HG02571 (cell line): ENCODE data around the gene CCDC136.
A peak's percentile ranks its signal among the peaks of the same experiment; 100 is the strongest.

Experiments
- ATAC-seq: cut with Tn5 transposase; IDR thresholded peaks from one replicate; pipeline ENCODE4 v1.9.1; 2021; ENCODE audit warnings: mild to moderate bottlenecking, moderate library complexity; ENCODE audit not compliant: unreplicated experiment

CCDC136 gene

DNA sequence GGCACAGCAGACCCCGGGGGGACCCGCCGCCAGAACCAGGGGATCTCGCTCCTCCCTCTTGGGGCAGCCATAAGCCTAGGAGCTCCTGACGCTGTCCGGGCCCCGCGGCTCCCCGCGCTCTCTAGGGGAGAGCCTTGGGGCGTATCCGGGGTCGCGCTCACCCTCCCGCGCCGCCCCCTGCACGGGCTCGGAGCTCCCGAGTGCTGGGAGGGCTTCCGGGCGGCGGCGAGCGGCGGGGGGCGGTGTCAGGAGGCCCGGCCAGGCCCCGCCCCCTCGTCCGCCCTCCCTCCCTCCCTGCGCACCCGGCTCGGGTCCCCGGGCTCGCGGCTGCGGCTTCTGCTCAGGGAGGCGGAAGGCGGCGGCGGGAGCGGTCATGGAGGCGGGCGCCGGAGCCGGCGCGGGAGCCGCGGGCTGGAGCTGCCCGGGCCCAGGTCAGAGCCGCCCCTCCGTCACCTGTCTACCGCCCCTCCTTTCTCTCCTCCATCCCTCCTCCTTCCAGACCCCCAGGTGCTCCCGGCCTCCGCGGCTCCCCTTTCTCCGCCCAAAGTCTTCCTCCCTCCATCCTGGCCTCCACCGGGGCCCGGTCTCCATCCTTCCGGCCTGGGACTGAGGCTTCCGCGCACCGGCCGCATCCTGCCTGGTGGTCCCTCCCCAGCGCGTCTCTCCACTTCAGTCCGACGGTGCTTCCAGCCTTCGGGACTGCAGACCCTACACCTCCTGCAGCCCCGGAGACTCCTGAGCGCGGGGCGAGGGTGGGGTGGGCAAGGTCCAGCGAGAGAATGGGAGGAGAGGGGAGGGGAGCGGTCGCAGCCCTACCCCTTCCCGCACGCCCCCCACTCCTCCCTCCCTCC is at the start of gene CCDC136:
Gene CCDC136, plus strand, starts transcription at position 848 of the 851 bp plus-strand sequence. CDS start 444 bp downstream, outside the sequence.
- ATAC-seq: peak; percentile 72

GRCh38 chr7:128742206-128742605 is 49.6 kb upstream of the CCDC136 start:
- no peak for ATAC-seq

GRCh38 chr7:128743112-128743772 is 48.5 kb upstream of the CCDC136 start:
- no peak for ATAC-seq

DNA sequence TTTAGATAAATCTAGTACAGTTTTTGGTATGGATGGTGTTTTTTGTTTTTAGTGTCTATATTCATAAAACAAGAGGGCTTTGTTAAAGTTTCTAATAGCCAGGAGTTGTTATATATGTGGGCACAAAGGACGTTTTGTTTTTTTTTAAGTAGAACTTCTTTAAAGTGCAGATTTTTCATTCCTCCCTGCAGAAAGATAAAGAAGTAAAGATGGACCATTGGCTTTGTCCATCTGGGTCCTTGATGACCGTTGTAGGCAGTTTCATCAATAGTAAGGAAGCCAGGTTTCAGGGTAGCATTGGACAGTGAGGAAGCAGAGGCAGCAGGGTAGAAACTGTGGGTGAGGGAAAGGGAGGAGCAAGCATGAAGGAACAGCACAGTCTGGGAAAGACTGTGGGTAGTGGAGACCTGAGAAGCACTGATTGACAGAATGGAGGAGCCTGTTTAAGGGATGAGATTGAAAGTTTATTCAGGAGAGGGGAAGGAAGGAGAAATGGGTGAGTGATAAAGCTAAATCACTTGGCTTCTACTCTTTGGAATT is 47.3 kb upstream of the CCDC136 start:
- ATAC-seq: no peak

GRCh38 chr7:128745706-128746105 is 46.1 kb upstream of the CCDC136 start:
- no peak for ATAC-seq

- no peak for ATAC-seq
These were observed 44.3 kb upstream of the CCDC136 start for GRCh38 chr7:128747327-128748079.

GRCh38 chr7:128752251-128752650 is 39.5 kb upstream of the CCDC136 start:
- ATAC-seq: no peak

DNA sequence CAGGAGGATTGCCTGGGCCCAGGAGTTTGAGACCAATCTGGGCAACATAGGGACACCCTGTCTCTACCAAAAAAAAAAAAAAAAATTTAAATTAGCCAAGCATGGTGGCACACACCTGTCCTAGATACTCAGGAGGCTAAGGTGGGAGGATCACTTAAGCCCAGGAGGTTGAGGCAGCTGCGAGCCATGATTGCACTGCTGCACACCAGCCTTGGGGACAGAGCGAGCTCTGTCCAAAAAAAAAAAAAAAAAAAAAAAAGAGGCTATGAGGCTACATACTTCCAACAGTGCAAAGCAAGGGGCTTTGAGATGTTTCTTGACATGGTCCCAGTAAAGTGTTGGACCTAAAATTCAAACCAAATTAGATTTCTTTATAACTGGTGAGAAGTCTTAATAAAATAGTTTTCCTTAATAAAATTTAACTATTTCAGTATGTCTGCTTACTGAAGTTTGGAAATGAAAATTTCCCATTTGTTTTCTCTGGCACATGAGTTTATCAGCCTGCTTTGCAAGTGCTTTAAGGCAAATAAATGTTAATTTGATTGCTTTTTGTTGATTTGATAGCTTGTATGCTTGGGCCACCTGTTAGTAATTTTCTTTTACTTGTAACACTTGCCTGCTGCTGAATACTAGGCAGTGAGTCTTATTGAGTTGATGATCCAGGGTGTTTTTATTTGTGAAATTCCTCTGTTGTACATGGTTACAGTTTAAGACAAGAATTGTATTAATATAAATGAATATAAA is 36.5 kb upstream of the CCDC136 start:
- no peak for ATAC-seq

GRCh38 chr7:128755819-128756476 is 35.8 kb upstream of the CCDC136 start:
- no peak for ATAC-seq

- no peak for ATAC-seq
These were observed 34.6 kb upstream of the CCDC136 start for GRCh38 chr7:128757203-128757602.

- ATAC-seq: no peak
These were observed 33.2 kb upstream of the CCDC136 start for GRCh38 chr7:128758553-128758952.

- no peak for ATAC-seq
These were observed 32.5 kb upstream of the CCDC136 start for GRCh38 chr7:128759242-128759641.

DNA sequence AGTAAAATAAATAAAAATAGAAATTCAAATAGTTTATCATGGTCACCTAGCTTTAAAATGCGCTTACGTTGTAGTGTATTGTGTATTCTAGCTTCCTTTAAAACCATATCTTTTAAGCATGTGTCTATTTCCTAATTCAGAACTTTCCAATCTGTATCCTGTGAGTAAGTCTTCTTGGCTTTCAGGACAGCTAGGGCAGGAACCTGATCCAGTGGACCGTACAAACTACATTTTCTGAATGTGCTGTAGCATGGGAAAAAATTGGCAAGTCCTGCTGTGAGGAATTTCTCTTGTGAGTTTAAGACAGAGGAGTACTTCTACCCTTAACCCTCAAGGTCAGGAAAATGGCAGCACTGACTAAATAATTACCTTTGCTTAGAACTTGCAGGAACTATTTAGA is 28.2 kb upstream of the CCDC136 start:
- ATAC-seq: no peak

DNA sequence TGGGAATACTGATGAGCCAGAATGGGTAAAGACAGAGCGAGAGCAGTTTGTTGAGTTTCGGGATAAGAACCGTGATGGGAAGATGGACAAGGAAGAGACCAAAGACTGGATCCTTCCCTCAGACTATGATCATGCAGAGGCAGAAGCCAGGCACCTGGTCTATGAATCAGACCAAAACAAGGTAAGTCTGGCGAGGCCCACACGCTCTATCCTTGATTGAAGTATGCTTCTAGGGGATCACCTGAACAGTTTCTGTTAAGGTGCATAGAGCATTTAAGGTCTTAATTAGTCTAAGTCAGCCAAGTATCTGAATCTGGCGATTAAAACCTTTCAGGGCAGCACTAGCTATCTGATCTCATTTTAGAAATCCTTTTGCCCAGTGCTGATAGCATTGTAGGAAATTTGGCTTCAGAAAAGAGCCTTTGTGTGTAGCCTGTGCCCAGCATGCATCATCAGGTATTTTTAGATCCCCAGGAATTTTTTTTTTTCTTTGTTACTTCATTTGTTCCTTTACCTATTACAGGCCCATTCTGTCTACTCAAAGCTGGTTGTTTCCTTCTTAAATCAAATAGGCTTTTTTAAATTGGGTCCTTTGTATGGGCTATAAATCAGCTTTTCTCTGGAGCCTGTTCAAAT is 24.2 kb upstream of the CCDC136 start:
- no peak for ATAC-seq

GRCh38 chr7:128770233-128770632 is 21.5 kb upstream of the CCDC136 start:
- no peak for ATAC-seq

DNA sequence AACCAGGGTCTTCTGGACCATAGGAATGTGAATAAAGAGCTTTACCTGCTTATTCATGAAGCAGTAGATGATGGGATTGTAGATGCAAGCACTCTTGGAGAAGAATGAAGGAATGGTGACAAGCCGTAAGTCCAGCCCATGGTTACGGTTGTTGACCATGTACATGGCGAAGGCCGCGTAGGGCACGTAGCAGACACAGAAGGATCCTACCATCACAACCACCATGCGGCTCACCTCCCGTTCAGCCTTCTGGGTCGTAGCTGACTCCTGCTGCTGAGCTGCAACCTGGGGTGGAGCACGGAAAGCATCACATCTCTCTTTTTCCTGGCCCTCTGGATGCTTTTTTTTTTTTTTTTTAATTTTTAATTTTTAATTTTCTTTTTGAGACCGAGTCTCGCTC is 18.2 kb upstream of the CCDC136 start:
- ATAC-seq: no peak

GRCh38 chr7:128774029-128774689 is 17.6 kb upstream of the CCDC136 start:
- no peak for ATAC-seq

- ATAC-seq: no peak
These were observed 16.8 kb upstream of the CCDC136 start for GRCh38 chr7:128774921-128775320.
